ENCODE results near the gene KLHL22.

DNA sequence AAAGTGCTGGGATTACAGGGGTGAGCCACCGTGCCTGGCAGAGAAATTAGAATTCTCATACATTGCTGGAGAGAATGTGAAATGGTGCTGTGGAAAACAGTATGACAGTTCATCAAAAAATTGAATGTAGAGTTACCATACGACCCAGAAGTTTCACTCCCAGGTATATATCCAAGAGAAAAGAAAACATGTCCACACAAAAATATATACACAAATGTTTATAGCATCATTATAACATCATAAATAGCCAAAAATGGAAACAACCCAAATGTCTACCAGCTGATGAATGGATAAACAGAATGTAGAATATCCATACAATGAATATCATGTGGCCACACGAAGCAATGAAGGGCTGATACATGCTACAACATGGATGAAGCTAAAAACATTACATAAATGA lies 46.5 kb upstream of the KLHL22 start:
- TF ChIP-seq, protein P1, sequence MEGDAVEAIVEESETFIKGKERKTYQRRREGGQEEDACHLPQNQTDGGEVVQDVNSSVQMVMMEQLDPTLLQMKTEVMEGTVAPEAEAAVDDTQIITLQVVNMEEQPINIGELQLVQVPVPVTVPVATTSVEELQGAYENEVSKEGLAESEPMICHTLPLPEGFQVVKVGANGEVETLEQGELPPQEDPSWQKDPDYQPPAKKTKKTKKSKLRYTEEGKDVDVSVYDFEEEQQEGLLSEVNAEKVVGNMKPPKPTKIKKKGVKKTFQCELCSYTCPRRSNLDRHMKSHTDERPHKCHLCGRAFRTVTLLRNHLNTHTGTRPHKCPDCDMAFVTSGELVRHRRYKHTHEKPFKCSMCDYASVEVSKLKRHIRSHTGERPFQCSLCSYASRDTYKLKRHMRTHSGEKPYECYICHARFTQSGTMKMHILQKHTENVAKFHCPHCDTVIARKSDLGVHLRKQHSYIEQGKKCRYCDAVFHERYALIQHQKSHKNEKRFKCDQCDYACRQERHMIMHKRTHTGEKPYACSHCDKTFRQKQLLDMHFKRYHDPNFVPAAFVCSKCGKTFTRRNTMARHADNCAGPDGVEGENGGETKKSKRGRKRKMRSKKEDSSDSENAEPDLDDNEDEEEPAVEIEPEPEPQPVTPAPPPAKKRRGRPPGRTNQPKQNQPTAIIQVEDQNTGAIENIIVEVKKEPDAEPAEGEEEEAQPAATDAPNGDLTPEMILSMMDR (IDR thresholded peaks at IDR 0.05; ENCODE audit: poor library complexity), result no peak
- TF ChIP-seq EZH2phosphoT487 (IDR thresholded peaks at IDR 0.05; ENCODE audit: low read depth, severe bottlenecking, unreplicated experiment), result no peak

All from hepatocyte (in vitro differentiated cells).